HG02840 (cell line): ENCODE data around the gene CNTROB.

Experiments used
- ATAC-seq: cut with Tn5 transposase; IDR thresholded peaks from one replicate; pipeline ENCODE4 v1.9.1; 2021; ENCODE audit warnings: mild to moderate bottlenecking, moderate library complexity, moderate number of reproducible peaks; ENCODE audit not compliant: unreplicated experiment, low FRiP score

The CNTROB gene, protein sequence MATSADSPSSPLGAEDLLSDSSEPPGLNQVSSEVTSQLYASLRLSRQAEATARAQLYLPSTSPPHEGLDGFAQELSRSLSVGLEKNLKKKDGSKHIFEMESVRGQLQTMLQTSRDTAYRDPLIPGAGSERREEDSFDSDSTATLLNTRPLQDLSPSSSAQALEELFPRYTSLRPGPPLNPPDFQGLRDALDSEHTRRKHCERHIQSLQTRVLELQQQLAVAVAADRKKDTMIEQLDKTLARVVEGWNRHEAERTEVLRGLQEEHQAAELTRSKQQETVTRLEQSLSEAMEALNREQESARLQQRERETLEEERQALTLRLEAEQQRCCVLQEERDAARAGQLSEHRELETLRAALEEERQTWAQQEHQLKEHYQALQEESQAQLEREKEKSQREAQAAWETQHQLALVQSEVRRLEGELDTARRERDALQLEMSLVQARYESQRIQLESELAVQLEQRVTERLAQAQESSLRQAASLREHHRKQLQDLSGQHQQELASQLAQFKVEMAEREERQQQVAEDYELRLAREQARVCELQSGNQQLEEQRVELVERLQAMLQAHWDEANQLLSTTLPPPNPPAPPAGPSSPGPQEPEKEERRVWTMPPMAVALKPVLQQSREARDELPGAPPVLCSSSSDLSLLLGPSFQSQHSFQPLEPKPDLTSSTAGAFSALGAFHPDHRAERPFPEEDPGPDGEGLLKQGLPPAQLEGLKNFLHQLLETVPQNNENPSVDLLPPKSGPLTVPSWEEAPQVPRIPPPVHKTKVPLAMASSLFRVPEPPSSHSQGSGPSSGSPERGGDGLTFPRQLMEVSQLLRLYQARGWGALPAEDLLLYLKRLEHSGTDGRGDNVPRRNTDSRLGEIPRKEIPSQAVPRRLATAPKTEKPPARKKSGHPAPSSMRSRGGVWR

DNA sequence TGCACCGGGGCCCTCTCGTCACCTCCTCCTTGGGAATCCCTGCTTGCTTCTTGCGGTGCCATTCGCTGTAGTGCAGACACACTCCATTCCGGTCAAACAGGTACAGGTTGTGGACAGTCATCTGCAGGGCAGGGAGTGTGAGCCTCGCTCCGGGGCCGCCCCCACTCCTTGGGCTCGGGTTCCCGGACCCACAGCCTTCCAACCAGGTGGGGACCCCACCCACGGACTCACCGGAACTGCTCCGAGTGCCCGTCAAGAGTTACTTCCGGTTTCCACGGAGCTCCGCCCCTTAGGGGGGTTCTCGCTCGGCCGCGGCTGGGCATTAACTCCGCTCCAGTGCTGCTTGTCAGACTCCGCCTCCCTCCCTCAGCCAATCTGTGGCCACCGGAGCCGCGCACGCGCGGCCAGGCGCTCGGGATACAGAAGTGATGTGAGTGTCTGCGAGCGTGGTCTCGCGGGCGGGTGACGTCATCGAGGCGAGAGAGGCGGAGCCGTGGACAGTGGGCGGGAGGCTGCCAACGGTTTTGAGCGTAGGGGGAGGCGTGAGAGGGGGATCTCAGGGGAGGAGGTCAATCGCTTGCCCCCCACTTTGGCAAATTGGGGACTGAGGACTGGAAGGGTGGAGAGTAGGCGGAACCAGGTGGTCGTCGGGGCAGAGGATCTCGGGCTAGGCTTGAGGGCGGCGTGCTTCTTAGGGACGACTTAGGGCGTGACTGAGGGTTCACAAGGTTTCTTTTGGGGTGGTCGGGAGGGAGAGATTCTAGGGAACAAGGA is at the start of gene CNTROB, which contains the start of gene TRAPPC1:
CNTROB (plus strand) TSS at position 498 of the 774 bp plus-strand sequence. CDS start 874 bp downstream, outside the sequence.
TRAPPC1 (minus strand) TSS at position 238 of the 774 bp plus-strand sequence; CDS start at position 121, 117 bp downstream.
- peak; percentile 95 for ATAC-seq

DNA sequence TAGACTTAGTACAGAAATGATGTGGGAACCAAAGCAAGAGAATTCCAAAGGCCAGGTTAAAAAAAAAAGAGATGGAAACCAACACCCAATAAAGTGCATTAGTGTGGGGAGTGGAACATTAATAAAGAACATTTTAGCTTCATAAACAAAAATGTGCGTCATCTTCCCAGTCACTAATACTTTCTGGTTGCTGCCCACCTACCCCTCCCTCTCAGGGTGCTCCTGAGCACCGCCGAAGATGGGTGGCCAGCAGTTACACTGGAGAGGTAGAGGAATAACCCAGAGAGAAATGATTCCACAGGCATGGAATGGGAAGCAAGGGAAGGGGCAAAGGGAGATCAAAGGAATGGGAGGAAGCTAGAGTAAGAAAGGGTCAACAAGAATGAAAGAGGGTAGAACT is 49.4 kb upstream of the CNTROB start:
- no peak for ATAC-seq

DNA sequence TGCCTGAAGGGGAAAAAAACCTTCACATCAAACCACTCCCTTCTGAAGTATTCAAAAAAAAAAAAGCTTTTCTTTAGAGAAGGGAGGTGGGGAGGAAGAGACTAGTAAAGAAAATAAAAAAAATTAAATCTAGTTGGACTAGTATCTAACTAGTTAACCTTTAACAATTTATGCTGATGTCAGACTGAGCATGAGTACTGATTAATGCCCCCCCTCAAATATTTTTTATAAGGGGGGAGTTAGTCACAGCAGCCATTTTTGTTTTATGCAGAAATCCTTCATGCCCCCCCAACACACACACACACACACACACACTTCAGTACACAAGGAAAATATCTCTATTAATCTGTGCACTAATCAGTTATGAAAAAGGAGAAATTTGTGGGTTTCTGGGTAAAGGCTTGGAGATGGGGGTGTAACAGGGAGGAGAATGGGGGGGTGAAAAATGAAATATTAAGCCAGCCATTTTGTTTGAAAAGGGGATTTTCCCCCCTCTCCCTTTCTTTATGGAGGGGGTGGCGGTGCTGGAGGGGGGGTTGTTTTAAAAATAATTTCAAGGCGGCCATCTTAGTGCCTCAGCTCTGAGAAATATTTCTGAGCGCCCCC is 48.1 kb upstream of the CNTROB start:
- ATAC-seq, result no peak

DNA sequence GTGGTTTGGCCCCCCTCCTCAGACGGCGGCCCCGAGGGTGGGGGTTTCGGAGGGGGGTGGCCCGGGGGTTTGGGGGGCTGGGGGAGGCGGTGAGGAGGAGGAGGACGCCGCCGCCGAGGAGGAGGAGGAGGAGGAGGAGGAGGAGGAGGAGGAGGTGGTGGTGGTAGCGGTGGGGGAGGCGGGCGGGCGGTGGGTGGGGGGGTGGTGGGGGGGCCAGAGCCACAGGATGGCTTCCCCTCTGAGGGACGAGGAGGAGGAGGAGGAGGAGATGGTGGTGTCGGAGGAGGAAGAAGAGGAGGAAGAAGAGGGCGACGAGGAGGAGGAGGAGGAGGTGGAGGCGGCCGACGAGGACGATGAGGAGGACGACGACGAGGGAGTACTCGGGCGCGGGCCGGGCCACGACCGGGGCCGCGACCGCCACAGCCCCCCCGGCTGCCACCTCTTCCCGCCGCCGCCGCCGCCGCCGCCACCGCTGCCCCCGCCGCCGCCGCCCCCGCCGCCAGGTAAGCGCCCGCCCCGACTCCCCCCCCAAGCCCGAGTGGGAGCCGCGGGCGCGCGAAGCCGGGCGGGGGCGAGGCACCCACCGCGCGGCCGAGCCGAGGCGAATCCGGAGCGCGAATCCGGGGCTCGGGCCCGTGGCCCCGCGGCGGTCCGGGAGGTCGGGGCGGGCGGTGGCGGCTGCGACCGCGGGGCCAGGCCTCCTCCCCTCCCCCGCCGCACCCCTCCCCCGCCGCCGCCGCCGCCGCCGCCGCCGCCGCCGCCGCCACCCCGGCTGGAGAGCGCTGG is 47.2 kb upstream of the CNTROB start:
- ATAC-seq, result no peak

DNA sequence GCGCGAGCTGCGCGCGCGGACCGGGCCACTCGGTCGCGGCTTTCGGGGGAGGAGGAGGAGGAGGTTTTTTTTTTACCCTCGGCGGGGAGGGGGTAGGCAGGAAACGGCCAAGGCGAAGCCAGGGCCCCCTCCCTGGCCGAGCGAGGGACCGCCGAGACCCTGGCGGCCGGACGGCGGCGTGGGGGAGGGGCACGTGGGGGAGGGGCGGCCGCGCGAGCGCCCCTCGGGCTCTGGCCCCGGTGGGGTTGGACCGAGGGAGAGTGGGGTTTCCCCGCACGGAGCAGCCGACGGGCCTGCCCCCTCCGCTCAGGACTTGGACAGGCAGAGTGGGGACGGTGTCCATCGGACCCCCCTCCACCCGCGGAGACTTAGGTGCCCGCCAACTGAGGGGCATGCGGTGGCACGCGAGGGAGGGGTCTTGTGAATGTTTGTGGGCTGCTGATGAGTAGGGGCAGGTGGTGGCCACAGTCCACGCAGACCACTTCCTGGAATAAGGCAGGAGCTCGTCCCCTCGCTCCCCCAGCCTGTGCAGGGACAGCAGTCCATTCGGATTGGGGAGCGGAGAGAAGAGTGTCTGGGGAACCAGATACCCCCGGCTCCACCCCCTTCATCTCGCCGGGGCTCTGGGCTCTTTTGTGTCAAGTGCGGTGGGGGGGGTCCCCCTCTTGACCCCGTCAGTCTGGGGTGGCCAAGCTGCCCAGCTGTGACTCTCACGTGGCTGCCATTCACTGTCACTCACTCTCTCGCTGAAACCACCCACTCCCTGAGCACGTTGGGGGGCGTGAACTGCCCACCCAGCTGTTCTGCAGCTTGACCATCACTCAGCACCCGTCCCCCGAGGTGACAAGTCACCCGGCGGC is 46.4 kb upstream of the CNTROB start:
- ATAC-seq, result no peak

DNA sequence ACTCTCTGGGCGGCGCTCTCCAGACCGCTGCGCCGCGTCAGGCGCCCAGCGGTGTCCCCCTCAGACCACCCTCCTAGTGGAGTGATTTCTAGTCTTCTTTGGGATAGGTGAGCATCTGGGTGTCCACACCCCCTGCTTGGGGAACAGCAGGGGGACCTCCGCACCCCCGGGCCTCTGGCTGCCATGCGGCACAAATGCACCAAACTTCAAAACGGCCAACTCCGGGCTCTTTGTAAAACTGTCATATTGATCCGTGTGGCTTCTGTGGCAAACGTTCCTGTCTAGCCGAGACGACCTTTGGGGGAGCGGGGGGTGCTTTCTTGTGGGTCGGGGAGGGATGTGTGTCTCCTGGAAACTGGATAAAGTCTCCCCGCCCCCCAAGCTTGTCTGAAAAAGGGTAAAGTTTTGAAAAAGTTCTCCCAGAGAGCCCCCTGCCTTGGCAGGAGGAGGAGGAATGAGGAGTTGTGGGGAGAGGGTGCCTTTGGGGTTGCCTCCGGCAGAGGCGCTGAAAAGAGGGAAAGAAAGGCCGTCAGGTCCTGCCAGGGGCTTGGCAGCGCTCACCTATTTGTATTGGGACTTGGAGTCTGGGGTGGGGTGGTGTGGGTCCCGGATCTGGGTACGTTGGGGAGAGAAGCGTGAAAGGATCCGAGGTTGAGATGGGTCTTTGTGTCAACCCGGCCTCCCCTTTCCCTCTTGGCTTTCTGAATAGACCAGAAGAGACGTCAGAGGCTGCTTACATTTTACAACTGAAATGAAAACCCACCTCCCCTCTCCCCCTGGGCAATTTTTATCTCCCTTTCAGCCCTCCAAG is 45.6 kb upstream of the CNTROB start:
- ATAC-seq, result no peak

DNA sequence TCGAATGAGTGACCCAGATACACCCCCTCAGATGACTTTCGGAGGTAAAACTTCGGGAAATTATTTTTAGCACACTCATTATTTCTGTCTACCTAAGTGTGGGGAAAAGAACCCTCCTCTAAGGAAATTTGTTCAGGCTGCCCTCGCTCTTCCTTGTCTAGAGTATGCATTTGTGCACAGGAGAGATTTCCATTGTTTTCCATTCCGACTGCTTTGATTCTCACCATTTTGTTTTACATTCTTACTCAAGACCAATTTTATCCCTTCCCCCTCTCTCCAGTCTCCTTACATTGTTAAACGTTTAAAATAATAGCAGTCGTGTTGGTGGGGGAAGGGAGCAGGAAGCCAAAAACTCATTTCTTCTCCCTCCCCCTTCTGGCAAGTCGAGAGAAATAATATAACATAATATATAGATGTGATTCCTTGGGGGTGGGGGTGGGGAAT is 44.9 kb upstream of the CNTROB start:
- ATAC-seq, result no peak

DNA sequence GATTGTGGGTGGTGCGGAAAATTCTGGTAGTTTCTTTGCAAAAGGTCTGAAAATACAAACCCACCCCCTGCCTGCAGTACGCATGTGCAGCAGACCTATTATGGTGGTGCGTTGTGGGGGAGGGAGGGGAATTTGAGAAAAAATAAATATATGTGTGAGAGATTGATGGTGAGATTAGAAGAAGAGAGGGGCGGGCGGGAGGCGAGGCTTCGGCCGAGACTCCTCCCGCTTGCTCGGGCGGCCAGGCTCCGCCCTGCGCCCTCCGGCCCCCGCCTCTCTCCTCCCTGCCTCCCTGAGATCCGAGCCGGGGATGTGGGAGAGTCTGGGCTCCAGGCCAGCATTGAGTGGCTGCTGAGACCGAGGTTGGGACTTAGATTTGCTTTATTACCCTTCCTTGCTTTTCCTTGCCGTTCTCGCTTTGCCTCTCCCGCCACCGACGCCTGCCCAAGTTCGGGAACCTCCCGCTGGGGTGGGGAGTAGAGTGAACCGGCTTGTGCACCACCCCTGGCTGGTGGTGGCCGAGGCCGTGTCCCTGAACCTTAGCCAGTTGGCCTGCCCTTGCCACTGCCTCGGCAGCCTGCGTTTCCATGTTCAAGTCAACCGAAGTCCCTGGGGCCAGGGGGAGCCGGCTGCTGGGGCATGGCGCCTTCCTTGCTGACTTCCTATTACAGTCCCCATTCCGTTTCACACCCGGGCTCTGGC is 44.4 kb upstream of the CNTROB start:
- no peak for ATAC-seq

DNA sequence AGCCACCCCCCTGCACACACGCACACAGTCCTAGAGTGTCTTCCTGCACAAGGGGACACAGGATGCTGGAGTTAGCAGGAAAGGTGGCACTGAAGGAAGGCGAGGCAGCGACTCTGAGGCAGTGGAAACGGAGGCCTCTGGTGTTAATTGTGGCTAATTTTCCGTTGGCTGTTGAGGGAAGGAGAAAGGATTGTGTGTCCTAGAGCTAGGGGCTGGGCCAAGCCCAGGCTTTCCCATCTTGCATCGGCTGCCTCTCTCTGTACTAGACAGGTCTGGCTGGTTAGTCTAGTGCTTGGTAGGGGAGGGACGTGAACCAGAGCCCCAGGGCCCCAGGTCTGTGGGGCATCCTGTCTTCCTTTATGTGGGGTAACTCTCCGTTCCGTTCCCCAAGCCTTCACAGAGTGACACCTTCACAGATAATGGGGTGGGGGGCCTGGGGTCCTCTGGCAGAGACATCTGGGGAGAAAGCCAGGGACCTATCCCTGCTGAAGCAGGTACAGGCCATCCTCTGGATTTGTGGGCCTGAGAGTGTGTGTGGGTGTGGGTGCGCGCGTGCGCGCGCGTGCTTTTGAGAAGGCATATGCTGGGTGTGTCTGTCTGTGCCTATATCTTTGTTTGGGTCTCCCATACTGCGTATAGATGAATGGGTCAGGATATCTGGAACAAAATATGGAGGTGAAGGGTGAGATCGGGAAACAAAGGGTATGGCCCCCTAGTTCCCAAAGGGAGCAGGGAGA is 43.7 kb upstream of the CNTROB start, which contains the start of gene CHD3:
CHD3 (plus strand) TSS at position 606 of the 737 bp plus-strand sequence. CDS start 212 bp downstream, outside the sequence.
- no peak for ATAC-seq

DNA sequence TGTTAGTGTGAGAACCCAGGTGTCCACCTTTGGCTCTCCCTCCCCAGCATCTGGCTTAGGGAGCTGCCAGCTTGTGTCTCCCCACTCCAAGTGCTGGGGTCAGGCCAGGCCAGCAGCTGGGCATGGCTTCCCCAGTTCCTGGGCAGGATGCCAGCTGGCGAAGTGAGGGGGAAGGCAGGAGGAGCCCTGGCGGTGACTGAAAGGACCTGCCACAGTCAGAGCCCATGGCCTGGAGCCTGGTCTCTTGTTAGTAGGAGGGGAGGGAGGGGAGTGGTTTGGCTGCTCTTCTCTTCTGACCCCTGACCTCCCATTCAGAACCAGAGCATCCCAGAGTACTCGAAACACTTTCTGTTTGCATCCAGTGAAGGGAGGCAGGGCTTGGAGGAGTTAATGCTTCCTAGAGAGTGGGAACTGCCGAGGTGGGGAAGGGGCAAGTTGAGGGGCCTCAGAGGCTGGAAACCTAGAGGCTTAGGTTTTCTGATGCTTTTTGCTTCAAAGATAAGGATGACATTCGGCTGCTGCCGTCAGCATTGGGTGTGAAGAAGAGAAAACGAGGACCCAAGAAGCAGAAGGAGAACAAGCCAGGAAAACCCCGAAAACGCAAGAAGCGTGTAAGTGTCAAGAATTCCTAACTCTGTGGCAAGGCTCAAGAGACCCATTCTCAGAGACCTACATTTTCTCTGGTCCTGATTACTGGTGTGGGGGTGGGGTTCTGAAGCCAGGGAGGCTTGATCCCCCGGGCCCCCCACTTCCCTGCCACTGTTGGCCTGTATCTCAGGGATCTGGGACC is 42.6 kb upstream of the CNTROB start:
- ATAC-seq, result no peak

DNA sequence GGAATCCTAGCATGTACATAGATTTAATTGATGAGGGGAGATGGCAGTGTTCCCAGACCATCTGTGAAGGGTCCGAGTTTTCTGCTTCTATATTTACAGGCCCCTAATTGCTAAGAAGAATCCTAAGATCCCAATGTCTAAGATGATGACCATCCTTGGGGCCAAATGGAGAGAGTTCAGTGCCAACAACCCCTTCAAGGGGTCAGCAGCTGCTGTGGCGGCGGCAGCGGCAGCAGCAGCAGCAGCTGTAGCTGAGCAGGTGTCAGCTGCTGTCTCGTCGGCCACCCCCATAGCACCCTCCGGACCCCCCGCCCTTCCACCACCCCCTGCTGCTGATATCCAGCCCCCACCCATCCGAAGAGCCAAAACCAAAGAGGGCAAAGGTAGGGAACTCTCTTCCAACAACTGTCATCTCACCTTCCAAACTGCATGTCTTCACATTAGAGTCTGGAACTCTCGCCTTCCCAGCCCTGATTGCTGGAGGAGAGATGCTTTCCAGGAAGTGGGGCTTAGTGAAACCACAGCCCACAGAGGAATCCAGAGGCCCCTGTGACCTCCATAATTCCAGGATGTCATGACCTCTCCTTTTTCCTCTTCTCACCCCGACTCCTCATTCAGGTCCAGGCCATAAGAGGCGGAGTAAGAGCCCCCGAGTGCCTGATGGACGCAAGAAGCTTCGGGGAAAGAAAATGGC is 38.7 kb upstream of the CNTROB start:
- no peak for ATAC-seq

DNA sequence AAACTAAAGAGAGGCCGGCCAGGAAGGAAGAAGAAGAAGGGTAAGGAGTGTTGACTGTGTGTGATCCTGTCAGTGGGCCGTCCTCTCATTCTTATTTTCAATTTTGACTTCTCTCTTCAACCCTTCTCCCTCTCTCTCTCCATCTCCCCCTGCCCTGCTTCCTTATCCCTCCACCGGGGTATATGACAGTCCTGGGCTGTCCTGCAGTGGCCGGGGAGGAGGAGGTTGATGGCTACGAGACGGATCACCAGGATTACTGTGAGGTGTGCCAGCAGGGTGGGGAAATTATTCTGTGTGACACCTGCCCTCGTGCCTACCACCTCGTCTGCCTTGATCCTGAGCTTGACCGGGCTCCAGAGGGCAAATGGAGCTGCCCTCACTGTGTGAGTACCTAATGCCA is 37.8 kb upstream of the CNTROB start:
- no peak for ATAC-seq

DNA sequence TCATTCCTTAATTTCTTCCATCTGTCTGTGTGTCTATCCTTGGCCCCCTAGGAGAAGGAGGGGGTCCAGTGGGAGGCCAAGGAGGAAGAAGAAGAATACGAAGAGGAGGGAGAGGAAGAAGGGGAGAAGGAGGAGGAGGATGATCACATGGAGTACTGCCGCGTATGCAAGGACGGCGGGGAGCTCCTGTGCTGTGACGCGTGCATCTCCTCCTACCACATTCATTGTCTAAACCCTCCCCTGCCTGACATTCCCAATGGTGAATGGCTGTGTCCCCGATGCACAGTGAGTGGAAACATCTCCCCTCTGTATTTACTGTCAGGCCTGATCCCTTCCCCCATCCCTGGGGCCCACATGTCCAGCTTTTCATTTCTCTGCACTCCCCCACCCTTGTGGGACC is 37.1 kb upstream of the CNTROB start:
- ATAC-seq, result no peak

DNA sequence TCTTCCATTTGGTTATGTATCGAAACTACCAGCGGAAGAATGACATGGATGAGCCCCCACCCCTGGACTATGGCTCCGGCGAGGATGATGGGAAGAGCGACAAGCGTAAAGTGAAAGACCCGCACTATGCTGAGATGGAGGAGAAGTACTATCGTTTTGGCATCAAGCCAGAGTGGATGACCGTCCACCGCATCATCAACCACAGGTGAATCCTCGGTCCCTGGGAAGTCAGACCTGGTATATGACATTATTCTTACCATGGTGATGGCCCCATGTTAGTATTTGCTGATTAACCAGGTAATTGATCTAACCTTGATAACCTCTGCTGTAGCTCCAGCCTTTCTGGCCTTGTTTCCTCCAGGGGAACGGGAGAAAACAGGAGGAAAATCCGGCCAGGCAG is 34.9 kb upstream of the CNTROB start:
- no peak for ATAC-seq

DNA sequence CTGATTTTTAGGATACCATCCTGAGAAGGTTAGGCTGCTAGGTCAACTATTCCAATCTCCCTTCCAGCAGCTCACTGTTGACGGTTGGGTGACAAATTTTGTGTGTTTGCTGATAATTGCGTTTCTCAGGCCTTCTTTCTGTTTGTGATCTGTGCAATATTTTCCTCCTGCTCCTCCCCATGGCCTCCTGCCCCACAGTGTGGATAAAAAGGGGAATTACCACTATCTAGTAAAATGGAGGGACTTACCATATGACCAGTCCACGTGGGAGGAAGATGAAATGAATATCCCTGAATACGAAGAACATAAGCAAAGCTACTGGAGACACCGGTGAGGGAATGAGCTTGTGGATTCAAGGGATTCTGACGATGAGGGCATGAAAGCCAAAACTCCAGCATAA is 34.2 kb upstream of the CNTROB start:
- ATAC-seq, result no peak
